SIG-M5 (cell line): ENCODE data around the gene FOXP4.

ENCODE experiments used
- DNase-seq: peaks from one replicate; lab custom pipeline; 2025; lab: John Stamatoyannopoulos, UW

FOXP4 gene

GRCh38 chr6:41563060-41563776, 17.0 kb downstream of the FOXP4 start:
- DNase-seq: no peak

- no peak for DNase-seq
Measured at GRCh38 chr6:41564448-41565142, 18.4 kb downstream of the FOXP4 start.

GRCh38 chr6:41565701-41566100, 19.5 kb downstream of the FOXP4 start:
- DNase-seq: no peak

- no peak for DNase-seq
Measured at GRCh38 chr6:41566961-41567360, 20.8 kb downstream of the FOXP4 start.

- DNase-seq: no peak
Measured at GRCh38 chr6:41567684-41568083, 21.5 kb downstream of the FOXP4 start.

GRCh38 chr6:41568202-41568584, 22.0 kb downstream of the FOXP4 start:
- DNase-seq: no peak

GRCh38 chr6:41568585-41569384, 22.6 kb downstream of the FOXP4 start:
- DNase-seq: no peak

- DNase-seq: no peak
Measured at GRCh38 chr6:41570259-41570615, 24.1 kb downstream of the FOXP4 start.

GRCh38 chr6:41571021-41571780, 25.0 kb downstream of the FOXP4 start:
- no peak for DNase-seq

GRCh38 chr6:41572613-41573012, 26.4 kb downstream of the FOXP4 start:
- no peak for DNase-seq

GRCh38 chr6:41573276-41573675, 27.1 kb downstream of the FOXP4 start:
- no peak for DNase-seq

GRCh38 chr6:41573985-41574384, 27.8 kb downstream of the FOXP4 start:
- no peak for DNase-seq

- DNase-seq: no peak
Measured at GRCh38 chr6:41575598-41575997, 29.4 kb downstream of the FOXP4 start.

- no peak for DNase-seq
Measured at GRCh38 chr6:41576667-41577066, 30.5 kb downstream of the FOXP4 start.

- no peak for DNase-seq
Measured at GRCh38 chr6:41577356-41578216, 31.4 kb downstream of the FOXP4 start.

- DNase-seq: no peak
Measured at GRCh38 chr6:41578217-41579087, 32.3 kb downstream of the FOXP4 start.

GRCh38 chr6:41579088-41579610, 33.0 kb downstream of the FOXP4 start:
- DNase-seq: no peak

GRCh38 chr6:41580690-41581089, 34.5 kb downstream of the FOXP4 start:
- no peak for DNase-seq

- DNase-seq: no peak
Measured at GRCh38 chr6:41581381-41581991, 35.3 kb downstream of the FOXP4 start.

GRCh38 chr6:41582540-41582939, 36.4 kb downstream of the FOXP4 start:
- no peak for DNase-seq
